ENCODE results near the gene UFC1.

UFC1 gene

GRCh38 chr1:161171191-161171590 is 17.4 kb downstream of the UFC1 start:
- DNase-seq (ENCODE audit: low read depth) = peak; percentile 17

- no peak for DNase-seq (ENCODE audit: low read depth)
Observed at GRCh38 chr1:161171696-161172095, 17.9 kb downstream of the UFC1 start.

GRCh38 chr1:161172349-161172748 is 18.6 kb downstream of the UFC1 start:
- no peak for DNase-seq (ENCODE audit: low read depth)

- DNase-seq (ENCODE audit: low read depth) = peak; percentile 77
Observed at GRCh38 chr1:161172776-161173376, 19.1 kb downstream of the UFC1 start.

- no peak for DNase-seq (ENCODE audit: low read depth)
Observed at GRCh38 chr1:161173711-161174110, 19.9 kb downstream of the UFC1 start.

- no peak for DNase-seq (ENCODE audit: low read depth)
Observed at GRCh38 chr1:161174911-161175310, 21.1 kb downstream of the UFC1 start.

GRCh38 chr1:161175771-161176453 is 22.1 kb downstream of the UFC1 start:
- no peak for DNase-seq (ENCODE audit: low read depth)

- DNase-seq (ENCODE audit: low read depth) = peak; percentile 17
Observed at GRCh38 chr1:161176468-161177111, 22.8 kb downstream of the UFC1 start.

GRCh38 chr1:161177112-161177935 is 23.5 kb downstream of the UFC1 start, which contains the start of gene B4GALT3:
Gene B4GALT3, minus strand, starts transcription at chr1:161177507. Its CDS starts 1,447 bp downstream, at chr1:161176060.
- peak; percentile 82 for DNase-seq (ENCODE audit: low read depth)

GRCh38 chr1:161177936-161178244 is 24.1 kb downstream of the UFC1 start:
- no peak for DNase-seq (ENCODE audit: low read depth)

- no peak for DNase-seq (ENCODE audit: low read depth)
Observed at GRCh38 chr1:161179698-161180097, 25.9 kb downstream of the UFC1 start.

- DNase-seq (ENCODE audit: low read depth) = peak; percentile 44
Observed at GRCh38 chr1:161180639-161181038, 26.9 kb downstream of the UFC1 start.

- DNase-seq (ENCODE audit: low read depth) = peak; percentile 89
Observed at GRCh38 chr1:161182214-161182613, 28.4 kb downstream of the UFC1 start.

GRCh38 chr1:161185282-161185682 is 31.5 kb downstream of the UFC1 start:
- no peak for DNase-seq (ENCODE audit: low read depth)

GRCh38 chr1:161185732-161186311 is 32.0 kb downstream of the UFC1 start:
- no peak for DNase-seq (ENCODE audit: low read depth)

GRCh38 chr1:161187311-161187710 is 33.5 kb downstream of the UFC1 start:
- DNase-seq (ENCODE audit: low read depth) = no peak

- DNase-seq (ENCODE audit: low read depth) = no peak
Observed at GRCh38 chr1:161188381-161188780, 34.6 kb downstream of the UFC1 start.

- DNase-seq (ENCODE audit: low read depth) = no peak
Observed at GRCh38 chr1:161189036-161189435, 35.3 kb downstream of the UFC1 start.

GRCh38 chr1:161190962-161191521 is 37.3 kb downstream of the UFC1 start:
- DNase-seq (ENCODE audit: low read depth) = no peak

GRCh38 chr1:161191971-161192370 is 38.2 kb downstream of the UFC1 start:
- DNase-seq (ENCODE audit: low read depth) = no peak

GRCh38 chr1:161192476-161193465 is 39.0 kb downstream of the UFC1 start:
- DNase-seq (ENCODE audit: low read depth) = peak; percentile 80

Measured in ELR (cell line).